A673 (cell line): Measurements from ENCODE around the gene BTRC. TPM values are rescaled to one million over a fixed set of nuclear protein-coding genes. Genes with fewer than 3 reads are reported as not detected.

Source experiments
- BruUV-seq: library from RNA; stranded (reverse); fragments of 400-500 nt; replicated peaks from 2 replicates; lab custom pipeline; 2021; lab: Mats Ljungman, UMichigan
- CTCF ChIA-PET: fragments of 300-600 bp; sonication (Branson Sonifier 250); formaldehyde crosslinking; loops from one replicate; lab custom pipeline; 2022; ENCODE audit warnings: antibody characterized with exemption; lab: Charles Lee
- POLR2A ChIA-PET: fragments of 300-600 bp; sonication (Branson Sonifier 250); formaldehyde crosslinking; loops from one replicate; lab custom pipeline; 2022; ENCODE audit warnings: antibody characterized with exemption; ENCODE audit not compliant: low non-redundant PET; lab: Charles Lee
- DNase-seq: peaks from one replicate; pipeline ENCODE4 v3.0.0-alpha.2; 2015; ENCODE audit warnings: low spot score
- H3K27ac ChIP-seq: fragments of 200-600 bp; sonication (generic); 2 replicates; pipeline ENCODE4 v1.5.1; 2016; ENCODE audit warnings: mixed run types, low read depth, mild to moderate bottlenecking, mixed read lengths, antibody characterized with exemption, low read length; ENCODE audit not compliant: poor library complexity, severe bottlenecking
- H3K27me3 ChIP-seq: fragments of 200-600 bp; sonication (generic); replicated peaks from 2 replicates; pipeline ENCODE4 v1.6.1; 2017; ENCODE audit warnings: mixed run types, low read depth, mild to moderate bottlenecking, mixed read lengths, antibody characterized with exemption, low read length; ENCODE audit not compliant: insufficient read depth, poor library complexity
- H3K36me3 ChIP-seq: fragments of 200-600 bp; sonication (generic); 2 replicates; pipeline ENCODE4 v1.6.1; 2016; ENCODE audit warnings: mixed run types, mild to moderate bottlenecking, mixed read lengths, antibody characterized with exemption, low read length; ENCODE audit not compliant: insufficient read depth, poor library complexity, severe bottlenecking
- H3K4me1 ChIP-seq: fragments of 200-600 bp; sonication (generic); 2 replicates; pipeline ENCODE4 v1.6.1; 2017; ENCODE audit warnings: mixed run types, mild to moderate bottlenecking, mixed read lengths, antibody characterized with exemption, low read length; ENCODE audit not compliant: insufficient read depth, poor library complexity, severe bottlenecking
- H3K4me3 ChIP-seq: fragments of 200-600 bp; sonication (generic); 2 replicates; pipeline ENCODE4 v1.5.1; 2016; ENCODE audit warnings: low read depth, mixed run types, mild to moderate bottlenecking, mixed read lengths, low read length; ENCODE audit not compliant: poor library complexity, severe bottlenecking
- H3K9me3 ChIP-seq: fragments of 200-600 bp; sonication (generic); 2 replicates; pipeline ENCODE4 v1.6.1; 2016; ENCODE audit warnings: mixed run types, low read depth, mild to moderate bottlenecking, mixed read lengths, antibody characterized with exemption, low read length; ENCODE audit not compliant: poor library complexity, severe bottlenecking
- EZH2 ChIP-seq: fragments of 200-600 bp; sonication (generic); IDR thresholded peaks from 2 replicates; pipeline ENCODE4 v1.6.1; 2017; ENCODE audit warnings: borderline replicate concordance, low read depth, mild to moderate bottlenecking, mixed read lengths, antibody characterized with exemption, low read length; ENCODE audit not compliant: poor library complexity, severe bottlenecking
- intact Hi-C: fragments of 100-400 bp; cut with micrococcal nuclease; formaldehyde crosslinking; loops from one replicate; pipeline ENCODE4 v1.10.0; 2022; ENCODE audit not compliant: unreplicated experiment
- total RNA-seq: library from RNA; stranded (reverse); gene quantifications from 2 replicates; pipeline ENCODE4 v1.2.3, GENCODE V29; 2021
- TF ChIP-seq, protein P1 (sequence below): fragments of 300-800, 200-600 bp; sonication (generic); conservative IDR thresholded peaks from 2 replicates; pipeline ENCODE4 v1.5.1; 2017; ENCODE audit warnings: low read depth, mild to moderate bottlenecking, antibody characterized with exemption, low read length, moderate library complexity, mixed read lengths

The BTRC gene
- total RNA-seq, 1 experiment from 2014 or later, result 22.6 TPM

DNA sequence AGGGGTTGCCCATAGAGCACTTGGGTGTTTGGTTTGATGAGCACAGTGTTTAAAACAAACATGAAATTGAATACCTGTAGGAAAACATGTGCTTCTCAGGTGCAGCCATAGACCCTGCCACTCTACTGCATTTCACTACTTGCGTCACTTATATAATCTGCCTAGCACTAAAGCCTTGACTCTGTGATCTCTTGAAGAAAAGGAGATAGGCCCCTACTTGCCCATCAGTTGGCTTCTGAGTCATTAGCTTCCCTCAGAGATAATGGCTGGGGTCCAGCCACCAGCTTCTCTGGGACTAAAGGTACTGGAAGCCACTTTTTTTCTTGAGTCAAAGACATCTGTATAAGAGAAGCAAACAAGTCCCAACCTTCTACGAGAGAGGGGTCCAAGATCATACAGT lies 45.9 kb upstream of the BTRC start:
- Histone ChIP-seq H3K27me3 (no peaks in the 10 kb centered on the region), H3K9me3 (no peaks in the 10 kb centered on the region), H3K4me3 (no peak overlapping the region), H3K27ac (no peak overlapping the region), H3K4me1 (peaks cover 8% of the 10 kb centered on the region), H3K36me3 (no peaks in the 10 kb centered on the region)
- intact Hi-C loops, result no loop called here
- TF ChIP-seq, protein P1, sequence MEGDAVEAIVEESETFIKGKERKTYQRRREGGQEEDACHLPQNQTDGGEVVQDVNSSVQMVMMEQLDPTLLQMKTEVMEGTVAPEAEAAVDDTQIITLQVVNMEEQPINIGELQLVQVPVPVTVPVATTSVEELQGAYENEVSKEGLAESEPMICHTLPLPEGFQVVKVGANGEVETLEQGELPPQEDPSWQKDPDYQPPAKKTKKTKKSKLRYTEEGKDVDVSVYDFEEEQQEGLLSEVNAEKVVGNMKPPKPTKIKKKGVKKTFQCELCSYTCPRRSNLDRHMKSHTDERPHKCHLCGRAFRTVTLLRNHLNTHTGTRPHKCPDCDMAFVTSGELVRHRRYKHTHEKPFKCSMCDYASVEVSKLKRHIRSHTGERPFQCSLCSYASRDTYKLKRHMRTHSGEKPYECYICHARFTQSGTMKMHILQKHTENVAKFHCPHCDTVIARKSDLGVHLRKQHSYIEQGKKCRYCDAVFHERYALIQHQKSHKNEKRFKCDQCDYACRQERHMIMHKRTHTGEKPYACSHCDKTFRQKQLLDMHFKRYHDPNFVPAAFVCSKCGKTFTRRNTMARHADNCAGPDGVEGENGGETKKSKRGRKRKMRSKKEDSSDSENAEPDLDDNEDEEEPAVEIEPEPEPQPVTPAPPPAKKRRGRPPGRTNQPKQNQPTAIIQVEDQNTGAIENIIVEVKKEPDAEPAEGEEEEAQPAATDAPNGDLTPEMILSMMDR, result no peak
- TF ChIP-seq EZH2, result no peak
- no peak for DNase-seq
- POLR2A ChIA-PET, result no interaction called here
- BruUV-seq, result no TSS peak
- CTCF ChIA-PET, result interaction anchor here (0.6 to 1.2 kb wide), 2 partner anchors 23 to 156 kb away, joined by 6 to 11 read pairs; no protein-coding TSS in a partner anchor

DNA sequence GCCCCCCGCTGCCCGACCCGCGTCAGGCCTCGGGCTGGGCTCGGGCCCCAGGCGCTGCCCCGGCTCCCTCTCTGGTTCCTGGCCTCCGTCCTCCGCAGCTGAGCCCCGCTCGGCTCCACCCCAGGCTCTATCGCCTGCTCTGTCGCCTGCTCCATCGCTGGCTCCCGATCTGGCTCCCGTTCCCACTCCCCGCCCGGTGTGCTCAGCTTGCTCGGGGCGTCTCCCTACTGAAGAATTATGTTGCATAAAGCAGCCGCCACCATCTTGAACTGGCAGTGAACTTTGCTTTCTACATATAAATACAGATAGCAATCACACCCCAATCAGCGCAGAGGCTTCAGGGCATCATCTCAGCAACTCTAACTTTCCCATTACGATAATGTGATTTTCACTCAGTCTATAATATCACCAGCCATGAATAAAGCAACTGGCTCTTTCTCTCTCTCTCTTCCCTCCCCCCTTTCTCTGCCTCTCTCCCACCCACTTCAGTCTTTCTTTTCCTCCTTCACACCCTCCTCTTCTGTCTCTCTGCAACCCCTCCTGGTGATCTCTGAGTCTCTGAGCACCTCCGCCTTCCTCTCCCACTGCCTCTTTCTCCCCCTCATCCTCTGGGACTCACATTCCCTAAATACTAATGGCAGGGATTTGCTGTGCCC lies 43.3 kb upstream of the BTRC start:
- no peak for TF ChIP-seq EZH2
- TF ChIP-seq, protein P1, result no peak
- H3K4me3 ChIP-seq, result no peak overlapping the region
- H3K27ac ChIP-seq, result no peak overlapping the region
- no peaks in the 10 kb centered on the region for H3K36me3 ChIP-seq
- H3K4me1 ChIP-seq, result no peaks in the 10 kb centered on the region
- ChIA-PET POLR2A (no interaction called here), CTCF (no interaction called here)
- H3K9me3 ChIP-seq, result no peaks in the 10 kb centered on the region
- BruUV-seq, result no TSS peak
- intact Hi-C loops, result no loop called here
- H3K27me3 ChIP-seq, result no peaks in the 10 kb centered on the region
- DNase-seq, result no peak

DNA sequence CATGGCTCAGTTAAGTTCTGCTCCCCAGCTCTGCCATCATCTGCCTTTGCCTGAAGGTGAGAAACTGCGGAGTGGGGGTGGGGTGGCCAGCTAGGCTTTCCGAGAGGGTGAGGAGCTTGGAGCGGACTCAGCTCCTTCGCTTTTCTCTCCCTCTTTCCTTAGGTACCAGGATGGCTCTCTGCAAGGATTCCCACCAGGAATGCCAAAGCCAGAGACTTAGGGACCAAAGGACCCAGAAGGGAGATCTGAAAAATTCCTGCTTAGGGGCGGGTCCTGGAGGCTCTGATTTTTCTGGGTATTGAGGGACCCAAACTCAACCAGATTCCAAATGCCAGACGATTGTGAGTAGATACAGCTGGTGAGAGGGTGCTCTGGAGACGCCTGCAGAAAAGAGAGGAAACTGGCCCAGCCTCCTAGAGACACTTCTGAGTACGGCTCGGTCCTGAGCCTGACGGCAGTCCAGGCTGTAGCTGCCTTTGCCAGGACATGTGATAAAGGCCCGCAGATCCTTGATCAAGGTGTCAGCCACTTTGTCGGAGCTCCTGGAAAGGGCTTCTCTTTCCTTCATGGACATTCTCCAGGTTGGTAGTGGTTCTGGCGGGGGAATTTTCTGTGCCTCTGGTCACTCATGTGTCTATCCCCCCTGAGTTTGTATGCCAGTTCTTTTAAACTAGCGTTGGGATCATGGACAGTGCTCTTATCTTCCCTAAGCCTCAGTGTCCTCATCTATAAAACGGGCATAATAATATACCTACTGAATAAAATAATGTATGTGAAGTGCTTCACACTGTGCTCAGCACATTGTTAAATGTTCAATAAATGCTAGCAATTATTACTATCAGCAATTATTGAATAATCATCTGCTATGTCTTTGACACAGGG lies 42.5 kb upstream of the BTRC start:
- Histone ChIP-seq H3K27me3 (no peaks in the 10 kb centered on the region), H3K4me3 (no peak overlapping the region), H3K36me3 (no peaks in the 10 kb centered on the region), H3K4me1 (no peaks in the 10 kb centered on the region), H3K9me3 (no peaks in the 10 kb centered on the region), H3K27ac (no peak overlapping the region)
- ChIA-PET CTCF (no interaction called here), POLR2A (no interaction called here)
- BruUV-seq, result no TSS peak
- TF ChIP-seq EZH2, result no peak
- TF ChIP-seq, protein P1, result no peak
- DNase-seq, result no peak
- intact Hi-C loops, result no loop called here
